ENCODE measurements around the gene AFG1L.
A peak's percentile ranks its signal among the peaks of the same experiment; 100 is the strongest.

The AFG1L gene

DNA sequence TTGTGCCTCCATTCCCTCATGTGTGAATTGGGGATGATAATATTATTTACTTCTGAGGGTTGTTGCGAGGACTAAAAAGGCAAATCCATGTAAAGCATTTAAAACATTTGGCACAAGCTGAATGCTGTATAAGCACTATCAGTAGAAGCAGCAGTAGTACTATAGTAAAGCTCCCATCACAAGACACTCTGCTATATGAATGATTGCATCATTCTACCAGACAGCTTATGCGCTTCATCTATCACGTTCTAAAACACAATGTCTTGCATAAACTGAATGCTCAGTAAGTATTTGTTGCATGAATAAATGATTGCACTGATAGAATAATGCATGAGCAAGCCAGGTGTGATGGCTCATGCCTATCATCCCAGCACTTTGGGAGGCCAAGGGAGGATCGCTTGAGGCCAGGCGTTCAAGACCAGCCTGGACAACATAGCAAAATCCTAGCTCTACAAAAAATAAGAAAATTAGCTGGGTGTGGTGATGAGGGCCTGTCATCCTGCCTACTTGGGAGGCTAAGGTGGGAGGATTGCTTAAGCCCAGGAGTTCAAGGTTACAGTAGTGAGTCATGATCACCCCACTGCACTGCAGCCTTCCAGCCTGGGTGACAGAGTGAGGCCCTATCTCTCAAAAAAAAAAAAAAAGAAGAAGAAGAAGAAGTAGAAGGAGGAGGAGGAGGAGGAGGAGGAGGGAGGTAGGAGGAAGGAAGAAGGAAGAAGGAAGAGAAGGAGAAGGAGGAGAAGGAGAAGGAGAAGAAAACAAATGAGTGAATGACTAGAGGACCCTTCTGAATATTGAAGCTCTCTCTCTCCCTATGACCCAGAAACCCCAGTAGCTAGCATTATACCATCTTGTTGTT, 215.8 kb downstream of the AFG1L start:
- Histone ChIP-seq H3F3A (ENCODE audit: insufficient read depth, low read length) (0 out of 2 replicates have a peak, but pooled peaks cover 4% of the 10 kb centered on the region), H2AFZ (ENCODE audit: low read length) (no peak overlapping the region), H3K27ac (ENCODE audit: low read depth, low read length, poor library complexity, severe bottlenecking) (no peak overlapping the region), H3K4me3 (ENCODE audit: low read depth, low read length, poor library complexity, severe bottlenecking) (no peak overlapping the region), H3K9ac (ENCODE audit: low read length) (no peak overlapping the region), H3K27me3 (ENCODE audit: insufficient read depth, low read length) (no peaks in the 10 kb centered on the region), H3K36me3 (ENCODE audit: insufficient read depth, low read length) (no peaks in the 10 kb centered on the region), H4K20me1 (ENCODE audit: insufficient read depth, low read length) (no peaks in the 10 kb centered on the region), H3K4me1 (ENCODE audit: insufficient read depth, low read length, severe bottlenecking) (no peaks in the 10 kb centered on the region), H3K79me2 (ENCODE audit: insufficient read depth, low read length) (no peaks in the 10 kb centered on the region), H3K4me2 (ENCODE audit: low read length) (no peak overlapping the region), H3K9me2 (ENCODE audit: low read depth, low read length) (no peaks in the 10 kb centered on the region), H3K9me3 (ENCODE audit: low read length) (no peaks in the 10 kb centered on the region)
- no peak for TF ChIP-seq EZH2 (IDR thresholded peaks at IDR 0.05; ENCODE audit: borderline replicate concordance, low read length)
- no peak for TF ChIP-seq CTCF (IDR thresholded peaks at IDR 0.05; ENCODE audit: low read length)

DNA sequence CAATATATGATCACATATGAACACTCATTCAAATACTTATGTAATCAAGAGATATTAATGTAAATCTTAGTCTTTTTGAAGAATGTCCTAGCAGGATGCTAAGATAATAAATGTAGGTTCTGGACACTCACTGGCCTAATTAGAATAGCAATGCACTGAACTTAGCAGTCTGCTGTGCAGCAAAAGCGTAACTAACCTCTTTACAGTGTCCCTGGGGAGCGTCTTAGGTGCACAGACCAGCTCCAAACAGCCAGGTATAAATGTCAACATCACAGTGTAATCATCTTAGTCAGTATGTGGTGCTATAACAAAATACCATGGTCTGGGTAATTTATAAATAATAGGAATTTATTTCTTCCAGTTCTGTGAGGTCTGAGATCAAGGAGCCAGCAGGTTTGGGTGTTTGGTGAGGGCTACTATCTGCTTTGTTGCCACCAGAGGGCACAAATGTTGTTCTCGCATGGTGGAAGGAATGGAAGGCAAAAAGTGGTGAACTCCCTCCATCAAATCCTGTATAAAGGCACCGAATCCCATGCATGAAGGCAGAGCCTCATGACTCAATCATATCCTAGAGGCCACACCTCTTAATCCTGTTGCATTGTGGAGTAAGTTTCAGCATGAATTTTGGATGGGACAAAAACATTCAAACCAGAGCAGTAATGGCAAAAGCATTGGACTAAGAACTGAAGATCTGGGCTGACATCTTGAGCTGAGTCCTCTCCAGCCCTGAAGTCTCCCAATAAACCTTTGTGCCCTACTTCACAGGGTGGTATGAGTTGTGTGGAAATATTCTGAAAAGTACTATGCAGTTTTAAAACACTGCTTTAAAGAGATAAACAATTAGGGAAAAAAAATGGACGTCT, 224.1 kb downstream of the AFG1L start:
- Histone ChIP-seq H3K27ac (ENCODE audit: low read depth, low read length, poor library complexity, severe bottlenecking) (no peak overlapping the region), H3K4me2 (ENCODE audit: low read length) (no peak overlapping the region), H4K20me1 (ENCODE audit: insufficient read depth, low read length) (no peaks in the 10 kb centered on the region), H3K36me3 (ENCODE audit: insufficient read depth, low read length) (no peaks in the 10 kb centered on the region), H3F3A (ENCODE audit: insufficient read depth, low read length) (no peaks in the 10 kb centered on the region), H3K9me3 (ENCODE audit: low read length) (no peaks in the 10 kb centered on the region), H3K4me1 (ENCODE audit: insufficient read depth, low read length, severe bottlenecking) (no peaks in the 10 kb centered on the region), H3K27me3 (ENCODE audit: insufficient read depth, low read length) (no peaks in the 10 kb centered on the region), H3K9ac (ENCODE audit: low read length) (no peak overlapping the region), H2AFZ (ENCODE audit: low read length) (peak overlapping the region; percentile 63; the same call in 1 of the 2 replicates), H3K9me2 (ENCODE audit: low read depth, low read length) (no peaks in the 10 kb centered on the region), H3K4me3 (ENCODE audit: low read depth, low read length, poor library complexity, severe bottlenecking) (no peak overlapping the region), H3K79me2 (ENCODE audit: insufficient read depth, low read length) (no peaks in the 10 kb centered on the region)
- TF ChIP-seq EZH2 (IDR thresholded peaks at IDR 0.05; ENCODE audit: borderline replicate concordance, low read length): no peak
- peak; percentile 69 for TF ChIP-seq CTCF (IDR thresholded peaks at IDR 0.05; ENCODE audit: low read length)

- Histone ChIP-seq H2AFZ (ENCODE audit: low read length) (no peak overlapping the region), H3K27ac (ENCODE audit: low read depth, low read length, poor library complexity, severe bottlenecking) (no peak overlapping the region), H3K4me3 (ENCODE audit: low read depth, low read length, poor library complexity, severe bottlenecking) (no peak overlapping the region), H3K9ac (ENCODE audit: low read length) (no peak overlapping the region), H3K9me3 (ENCODE audit: low read length) (no peaks in the 10 kb centered on the region), H3K79me2 (ENCODE audit: insufficient read depth, low read length) (no peaks in the 10 kb centered on the region), H3K4me2 (ENCODE audit: low read length) (no peak overlapping the region), H3K4me1 (ENCODE audit: insufficient read depth, low read length, severe bottlenecking) (no peaks in the 10 kb centered on the region), H3F3A (ENCODE audit: insufficient read depth, low read length) (no peaks in the 10 kb centered on the region), H4K20me1 (ENCODE audit: insufficient read depth, low read length) (no peaks in the 10 kb centered on the region), H3K36me3 (ENCODE audit: insufficient read depth, low read length) (no peaks in the 10 kb centered on the region), H3K9me2 (ENCODE audit: low read depth, low read length) (no peaks in the 10 kb centered on the region), H3K27me3 (ENCODE audit: insufficient read depth, low read length) (no peaks in the 10 kb centered on the region)
- TF ChIP-seq CTCF (IDR thresholded peaks at IDR 0.05; ENCODE audit: low read length) (no peak), EZH2 (IDR thresholded peaks at IDR 0.05; ENCODE audit: borderline replicate concordance, low read length) (no peak)
Measured at GRCh38 chr6:108521616-108522107, 226.8 kb downstream of the AFG1L start.

Data from OCI-LY1 (cell line).